ENCODE measurements around the gene DOCK10. TPM values are rescaled to one million over a fixed set of nuclear protein-coding genes. Genes with fewer than 3 reads are reported as not detected.
A peak's percentile ranks its signal among the peaks of the same experiment; 100 is the strongest.

The DOCK10 gene
- total RNA-seq, 1 experiment from 2014 or later: 1.1 TPM

- H3K36me3 ChIP-seq (replicated peaks; ENCODE audit: control insufficient read depth, insufficient read depth, low read length): no peaks in the 10 kb centered on the region
- H3K27me3 ChIP-seq (ENCODE audit: control insufficient read depth, insufficient read depth, low read length): no peaks in the 10 kb centered on the region
- no peak for DNase-seq
- H3K4me3 ChIP-seq (ENCODE audit: insufficient read depth, low read depth, low read length): no peak overlapping the region
These were observed 228.7 kb downstream of the DOCK10 start for GRCh38 chr2:224813578-224813977.

- no peaks in the 10 kb centered on the region for H3K27me3 ChIP-seq (ENCODE audit: control insufficient read depth, insufficient read depth, low read length)
- H3K4me3 ChIP-seq (ENCODE audit: insufficient read depth, low read depth, low read length): no peak overlapping the region
- no peak for DNase-seq
- no peaks in the 10 kb centered on the region for H3K36me3 ChIP-seq (replicated peaks; ENCODE audit: control insufficient read depth, insufficient read depth, low read length)
These were observed 234.9 kb downstream of the DOCK10 start for GRCh38 chr2:224807153-224807964.

DNA sequence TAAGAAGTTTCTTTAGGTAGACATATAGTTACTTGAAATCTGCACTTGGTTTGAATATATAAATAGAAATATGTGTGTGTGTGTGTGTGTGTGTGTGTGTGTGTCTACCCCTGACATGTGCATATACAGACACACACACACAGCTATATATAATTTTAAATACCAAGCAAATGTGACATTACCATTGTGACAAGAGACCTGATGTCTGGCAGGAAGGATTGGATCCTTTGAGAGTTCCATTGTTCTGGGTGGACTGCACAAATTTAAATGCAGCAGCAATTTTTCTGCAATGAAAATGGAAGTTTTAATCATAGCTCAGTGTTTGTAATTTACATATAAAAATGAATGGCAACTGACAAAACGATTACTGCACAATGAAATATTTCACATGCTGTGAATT lies 238.3 kb downstream of the DOCK10 start:
- H3K36me3 ChIP-seq (replicated peaks; ENCODE audit: control insufficient read depth, insufficient read depth, low read length): no peaks in the 10 kb centered on the region
- no peak for DNase-seq
- no peaks in the 10 kb centered on the region for H3K27me3 ChIP-seq (ENCODE audit: control insufficient read depth, insufficient read depth, low read length)
- H3K4me3 ChIP-seq (ENCODE audit: insufficient read depth, low read depth, low read length): no peak overlapping the region

DNA sequence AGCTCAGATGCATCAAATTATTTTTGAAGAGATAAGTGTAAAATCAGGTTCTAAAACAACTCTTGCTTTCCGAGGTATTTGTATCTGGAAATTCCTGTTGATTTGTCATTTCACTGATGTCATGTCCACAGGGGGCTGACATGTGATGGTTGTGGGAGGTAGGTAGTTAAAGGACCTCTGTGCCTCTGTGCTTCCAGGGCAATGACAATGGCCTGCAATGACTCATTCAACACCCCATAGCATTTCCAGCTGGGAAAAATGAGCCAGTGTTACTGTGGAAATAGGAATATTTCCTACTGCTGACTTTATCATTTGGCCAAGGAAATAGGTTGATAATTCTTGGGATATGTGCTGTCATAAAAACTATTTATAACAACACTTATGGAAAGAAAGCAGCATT lies 239.9 kb downstream of the DOCK10 start:
- no peak for DNase-seq
- Histone ChIP-seq H3K4me3 (ENCODE audit: insufficient read depth, low read depth, low read length) (no peak overlapping the region), H3K36me3 (replicated peaks; ENCODE audit: control insufficient read depth, insufficient read depth, low read length) (no peaks in the 10 kb centered on the region), H3K27me3 (ENCODE audit: control insufficient read depth, insufficient read depth, low read length) (no peaks in the 10 kb centered on the region)

DNA sequence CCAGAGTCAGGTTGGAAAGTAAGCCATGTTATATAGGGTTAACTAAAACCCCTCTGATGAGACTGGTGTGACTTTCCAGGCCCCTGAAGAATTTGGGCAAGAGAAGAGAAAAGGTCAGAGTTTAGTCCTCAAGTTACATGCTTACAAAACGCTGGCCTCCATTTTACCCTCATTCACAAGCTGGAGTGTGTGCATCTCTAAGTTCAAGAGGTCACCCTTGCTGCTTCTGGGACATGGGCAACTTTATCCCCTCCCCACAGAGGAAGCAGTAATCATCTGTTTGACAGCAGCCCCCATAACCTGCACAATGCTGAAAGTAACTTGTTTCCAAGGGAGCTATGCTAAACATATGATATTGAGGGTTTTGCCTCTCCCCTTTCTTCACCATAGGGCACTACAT lies 240.9 kb downstream of the DOCK10 start:
- Histone ChIP-seq H3K4me3 (ENCODE audit: insufficient read depth, low read depth, low read length) (no peak overlapping the region), H3K27me3 (ENCODE audit: control insufficient read depth, insufficient read depth, low read length) (no peaks in the 10 kb centered on the region), H3K36me3 (replicated peaks; ENCODE audit: control insufficient read depth, insufficient read depth, low read length) (no peaks in the 10 kb centered on the region)
- no peak for DNase-seq

- H3K4me3 ChIP-seq (ENCODE audit: insufficient read depth, low read depth, low read length): no peak overlapping the region
- no peaks in the 10 kb centered on the region for H3K36me3 ChIP-seq (replicated peaks; ENCODE audit: control insufficient read depth, insufficient read depth, low read length)
- no peaks in the 10 kb centered on the region for H3K27me3 ChIP-seq (ENCODE audit: control insufficient read depth, insufficient read depth, low read length)
- DNase-seq: no peak
These were observed 242.6 kb downstream of the DOCK10 start for GRCh38 chr2:224799691-224800090.

DNA sequence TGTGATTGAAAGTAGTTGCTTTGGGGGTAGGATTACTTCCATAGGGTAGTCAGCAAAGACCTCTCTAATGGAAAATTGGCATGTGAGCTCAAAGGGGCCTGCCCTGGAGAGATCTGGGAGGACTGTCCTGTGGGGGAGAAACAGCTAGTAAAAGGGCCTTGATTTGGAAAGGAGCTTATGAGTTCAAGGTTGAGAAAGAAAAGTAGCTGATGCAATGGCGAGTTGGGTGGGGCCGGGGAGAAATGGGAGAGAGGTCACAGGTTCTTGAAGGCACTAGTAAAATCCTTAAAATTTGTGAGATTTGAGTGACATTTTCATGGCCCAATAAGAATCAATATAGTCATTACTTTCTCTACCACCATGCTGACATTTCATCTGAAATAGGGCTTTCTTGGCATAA lies 244.1 kb downstream of the DOCK10 start:
- Histone ChIP-seq H3K27me3 (ENCODE audit: control insufficient read depth, insufficient read depth, low read length) (no peaks in the 10 kb centered on the region), H3K4me3 (ENCODE audit: insufficient read depth, low read depth, low read length) (no peak overlapping the region), H3K36me3 (replicated peaks; ENCODE audit: control insufficient read depth, insufficient read depth, low read length) (no peaks in the 10 kb centered on the region)
- DNase-seq: no peak

- Histone ChIP-seq H3K36me3 (replicated peaks; ENCODE audit: control insufficient read depth, insufficient read depth, low read length) (no peaks in the 10 kb centered on the region), H3K27me3 (ENCODE audit: control insufficient read depth, insufficient read depth, low read length) (no peaks in the 10 kb centered on the region), H3K4me3 (ENCODE audit: insufficient read depth, low read depth, low read length) (no peak overlapping the region)
- no peak for DNase-seq
These were observed 245.5 kb downstream of the DOCK10 start for GRCh38 chr2:224796695-224797305.

GRCh38 chr2:224793946-224794345 lies 248.3 kb downstream of the DOCK10 start:
- H3K4me3 ChIP-seq (ENCODE audit: insufficient read depth, low read depth, low read length): no peak overlapping the region
- DNase-seq: no peak
- no peaks in the 10 kb centered on the region for H3K27me3 ChIP-seq (ENCODE audit: control insufficient read depth, insufficient read depth, low read length)
- H3K36me3 ChIP-seq (replicated peaks; ENCODE audit: control insufficient read depth, insufficient read depth, low read length): no peaks in the 10 kb centered on the region

DNA sequence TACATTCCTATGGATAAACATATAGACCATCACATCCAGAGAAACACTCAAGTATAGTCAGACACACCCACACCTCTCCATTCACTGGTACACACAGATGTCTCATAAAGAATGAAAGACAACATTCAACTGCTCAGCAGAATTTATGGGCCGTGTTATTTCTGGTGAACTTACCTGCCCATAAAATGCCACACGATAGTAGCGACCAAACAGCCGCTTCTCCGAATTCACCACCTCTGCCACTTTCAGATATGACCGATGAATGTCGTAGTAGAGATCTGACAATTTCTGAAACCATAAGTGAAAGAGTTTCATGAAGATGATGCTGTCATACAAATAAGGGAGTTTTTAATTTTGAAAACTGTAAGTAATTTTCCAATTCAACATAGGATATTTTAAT lies 255.4 kb downstream of the DOCK10 start:
- Histone ChIP-seq H3K36me3 (replicated peaks; ENCODE audit: control insufficient read depth, insufficient read depth, low read length) (no peaks in the 10 kb centered on the region), H3K27me3 (ENCODE audit: control insufficient read depth, insufficient read depth, low read length) (no peaks in the 10 kb centered on the region), H3K4me3 (ENCODE audit: insufficient read depth, low read depth, low read length) (no peak overlapping the region)
- DNase-seq: no peak

GRCh38 chr2:224781400-224781799 lies 260.9 kb downstream of the DOCK10 start:
- H3K4me3 ChIP-seq (ENCODE audit: insufficient read depth, low read depth, low read length): no peak overlapping the region
- no peaks in the 10 kb centered on the region for H3K36me3 ChIP-seq (replicated peaks; ENCODE audit: control insufficient read depth, insufficient read depth, low read length)
- no peak for DNase-seq
- no peaks in the 10 kb centered on the region for H3K27me3 ChIP-seq (ENCODE audit: control insufficient read depth, insufficient read depth, low read length)

- Histone ChIP-seq H3K36me3 (replicated peaks; ENCODE audit: control insufficient read depth, insufficient read depth, low read length) (no peaks in the 10 kb centered on the region), H3K4me3 (ENCODE audit: insufficient read depth, low read depth, low read length) (no peak overlapping the region), H3K27me3 (ENCODE audit: control insufficient read depth, insufficient read depth, low read length) (no peaks in the 10 kb centered on the region)
- DNase-seq: no peak
These were observed 261.4 kb downstream of the DOCK10 start for GRCh38 chr2:224780823-224781222.

DNA sequence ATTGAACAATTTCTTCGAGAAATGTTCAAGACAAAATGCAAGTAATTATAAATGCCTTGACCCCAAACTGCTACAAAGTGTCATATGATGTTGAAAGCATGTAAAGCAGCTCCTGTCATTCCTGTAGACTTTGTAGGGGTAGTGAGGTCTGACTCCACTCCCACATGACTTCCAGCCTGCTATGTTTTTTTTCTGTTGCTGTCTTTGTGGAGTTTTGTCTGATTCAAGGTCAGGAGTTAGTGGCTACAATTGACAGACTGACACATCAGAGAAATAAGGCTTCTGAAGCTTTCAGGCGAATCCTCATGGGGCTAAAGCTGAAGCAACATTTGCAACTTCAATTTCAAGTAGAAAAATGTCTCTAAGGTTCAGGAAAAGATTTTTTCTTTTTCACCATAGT lies 262.2 kb downstream of the DOCK10 start:
- Histone ChIP-seq H3K27me3 (ENCODE audit: control insufficient read depth, insufficient read depth, low read length) (no peaks in the 10 kb centered on the region), H3K4me3 (ENCODE audit: insufficient read depth, low read depth, low read length) (no peak overlapping the region), H3K36me3 (replicated peaks; ENCODE audit: control insufficient read depth, insufficient read depth, low read length) (no peaks in the 10 kb centered on the region)
- no peak for DNase-seq

DNA sequence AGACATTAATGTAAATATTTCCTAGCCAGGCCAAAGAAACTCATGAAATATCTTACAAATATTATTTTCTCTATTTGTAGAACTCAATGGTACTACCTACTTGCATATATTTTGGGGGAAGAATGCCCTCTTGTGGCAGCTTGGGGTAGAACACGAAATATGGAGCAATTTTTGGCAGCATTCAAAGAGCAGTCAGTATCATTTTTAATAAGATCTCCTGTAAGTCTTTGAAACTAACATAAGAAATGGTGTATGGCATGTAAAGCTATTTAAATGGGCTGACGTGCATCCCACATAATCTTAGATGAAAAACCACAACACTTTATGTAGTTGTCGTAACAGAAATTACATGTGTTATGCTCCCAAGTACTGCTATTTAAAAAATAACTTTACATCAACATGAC lies 263.8 kb downstream of the DOCK10 start:
- Histone ChIP-seq H3K36me3 (replicated peaks; ENCODE audit: control insufficient read depth, insufficient read depth, low read length) (no peaks in the 10 kb centered on the region), H3K4me3 (ENCODE audit: insufficient read depth, low read depth, low read length) (no peak overlapping the region), H3K27me3 (ENCODE audit: control insufficient read depth, insufficient read depth, low read length) (no peaks in the 10 kb centered on the region)
- peak; percentile 42 for DNase-seq

- Histone ChIP-seq H3K27me3 (ENCODE audit: control insufficient read depth, insufficient read depth, low read length) (no peaks in the 10 kb centered on the region), H3K36me3 (replicated peaks; ENCODE audit: control insufficient read depth, insufficient read depth, low read length) (no peaks in the 10 kb centered on the region), H3K4me3 (ENCODE audit: insufficient read depth, low read depth, low read length) (no peak overlapping the region)
- DNase-seq: no peak
These were observed 264.7 kb downstream of the DOCK10 start for GRCh38 chr2:224777559-224777930.
